Lower lobe of right lung (tissue), 2 donors: ENCODE results near the gene KRTAP5-11. TPM values are rescaled to one million over a fixed set of nuclear protein-coding genes. Genes with fewer than 3 reads are reported as not detected.

ENCODE experiments used
- ATAC-seq, 2 donors: fragments of 200-7000 bp; cut with Tn5 transposase; one replicate each; pipeline ENCODE4 v1.9.1; 2020 to 2022; ENCODE audit warnings: mild to moderate bottlenecking in 2 of 2, moderate library complexity in 2 of 2
- DNase-seq: peaks from one replicate; pipeline ENCODE4 v3.0.0-alpha.2; 2020
- H3K27ac ChIP-seq: fragments of 200-600 bp; one replicate; pipeline ENCODE4 v1.8.0; 2022
- H3K27me3 ChIP-seq: fragments of 200-600 bp; one replicate; pipeline ENCODE4 v1.8.0; 2022; ENCODE audit warnings: low read depth
- H3K36me3 ChIP-seq: fragments of 200-600 bp; one replicate; pipeline ENCODE4 v1.8.0; 2022; ENCODE audit warnings: mild to moderate bottlenecking
- H3K4me1 ChIP-seq: fragments of 200-600 bp; one replicate; pipeline ENCODE4 v1.8.0; 2022
- H3K4me3 ChIP-seq: fragments of 200-600 bp; one replicate; pipeline ENCODE4 v1.8.0; 2022; ENCODE audit warnings: mild to moderate bottlenecking
- H3K9me3 ChIP-seq: fragments of 200-600 bp; one replicate; pipeline ENCODE4 v1.8.0; 2022
- CTCF ChIP-seq: fragments of 200-600 bp; IDR thresholded peaks from one replicate; pipeline ENCODE4 v1.8.0; 2022; ENCODE audit warnings: antibody characterized with exemption, mild to moderate bottlenecking
- intact Hi-C: fragments of 100-400 bp; cut with DNase I; formaldehyde crosslinking; loops from one replicate; pipeline ENCODE4 v1.11.0; 2022
- total RNA-seq: library from RNA; stranded (reverse); fragmentation: NEBNext Ultra II Directional; extraction: Animal tissue kit (Norgen Biotek cat#: 25700); gene quantifications from one replicate; pipeline ENCODE4 v1.2.1, GENCODE V29; 2021
- donor health status: DM: no; HTN: yes; CAD: no; lungs with severe emphysema.

Gene KRTAP5-11
- total RNA-seq, 1 donor from 2014 or later = not detected

- no peak for DNase-seq
- no peaks in the 10 kb centered on the region for H3K36me3 ChIP-seq
- intact Hi-C loops = no loop called here
- H3K9me3 ChIP-seq = no peaks in the 10 kb centered on the region
- no peak for TF ChIP-seq CTCF
- H3K4me3 ChIP-seq = no peak within 1 kb of the TSS
- no peaks in the 10 kb centered on the region for H3K27me3 ChIP-seq
- ATAC-seq = no peak
- no peak within 1 kb of the TSS for H3K27ac ChIP-seq
- no peaks in the 10 kb centered on the region for H3K4me1 ChIP-seq
Measured at GRCh38 chr11:71565263-71565662, 17.4 kb downstream of the KRTAP5-11 start, which contains the start of gene KRTAP5-10. Gene KRTAP5-10 (plus strand): TSS chr11:71565563. CDS start chr11:71565588, 25 bp downstream.

- DNase-seq (no peak), ATAC-seq (no peak)
- Histone ChIP-seq H3K36me3 (no peaks in the 10 kb centered on the region), H3K27ac (no peak overlapping the region), H3K9me3 (no peaks in the 10 kb centered on the region), H3K4me1 (no peaks in the 10 kb centered on the region), H3K27me3 (no peaks in the 10 kb centered on the region), H3K4me3 (no peak overlapping the region)
- intact Hi-C loops = no loop called here
- TF ChIP-seq CTCF = no peak
Measured at GRCh38 chr11:71564430-71564829, 18.2 kb downstream of the KRTAP5-11 start.

- ATAC-seq = peak in 1 of 2 donors; percentile 36
- no peaks in the 10 kb centered on the region for H3K9me3 ChIP-seq
- no peaks in the 10 kb centered on the region for H3K36me3 ChIP-seq
- no peak overlapping the region for H3K4me3 ChIP-seq
- DNase-seq = no peak
- intact Hi-C loops = no loop called here
- H3K4me1 ChIP-seq = no peaks in the 10 kb centered on the region
- H3K27ac ChIP-seq = no peak overlapping the region
- TF ChIP-seq CTCF = no peak
- no peaks in the 10 kb centered on the region for H3K27me3 ChIP-seq
Measured at GRCh38 chr11:71563406-71563805, 19.3 kb downstream of the KRTAP5-11 start.

- H3K27me3 ChIP-seq = no peaks in the 10 kb centered on the region
- no peaks in the 10 kb centered on the region for H3K36me3 ChIP-seq
- H3K4me3 ChIP-seq = no peak overlapping the region
- no peaks in the 10 kb centered on the region for H3K4me1 ChIP-seq
- no peak for DNase-seq
- no peak for ATAC-seq
- no peak for TF ChIP-seq CTCF
- H3K27ac ChIP-seq = no peak overlapping the region
- no peaks in the 10 kb centered on the region for H3K9me3 ChIP-seq
- intact Hi-C loops = no loop called here
Measured at GRCh38 chr11:71562120-71562519, 20.6 kb downstream of the KRTAP5-11 start.

GRCh38 chr11:71558996-71559395 is 23.7 kb downstream of the KRTAP5-11 start:
- Histone ChIP-seq H3K4me1 (no peaks in the 10 kb centered on the region), H3K36me3 (no peaks in the 10 kb centered on the region), H3K27me3 (no peaks in the 10 kb centered on the region), H3K4me3 (no peak overlapping the region), H3K9me3 (no peaks in the 10 kb centered on the region), H3K27ac (no peak overlapping the region)
- intact Hi-C loops = no loop called here
- no peak for ATAC-seq
- no peak for TF ChIP-seq CTCF
- DNase-seq = no peak

- no peak for TF ChIP-seq CTCF
- no peaks in the 10 kb centered on the region for H3K4me1 ChIP-seq
- H3K4me3 ChIP-seq = no peak overlapping the region
- ATAC-seq (no peak), DNase-seq (no peak)
- intact Hi-C loops = no loop called here
- no peaks in the 10 kb centered on the region for H3K27me3 ChIP-seq
- H3K9me3 ChIP-seq = no peaks in the 10 kb centered on the region
- no peaks in the 10 kb centered on the region for H3K36me3 ChIP-seq
- no peak overlapping the region for H3K27ac ChIP-seq
Measured at GRCh38 chr11:71557257-71557656, 25.4 kb downstream of the KRTAP5-11 start.
